Measurements from ENCODE around the gene SLC35F1. TPM values are rescaled to one million over a fixed set of nuclear protein-coding genes. Genes with fewer than 3 reads are reported as not detected.

SLC35F1 gene
- total RNA-seq, 1 experiment from 2014 or later = 4.3 TPM

- no peaks in the 10 kb centered on the region for H3K79me1 ChIP-seq (ENCODE audit: insufficient read depth, low read depth, low read length, poor library complexity, severe bottlenecking)
- no peaks in the 10 kb centered on the region for H3K79me2 ChIP-seq (ENCODE audit: insufficient read depth, low read length)
- WGBS (ENCODE audit: extremely low coverage, insufficient read length, low lambda C conversion rate) = no CpG with 5 or more reads among the region's 5 CpGs
- Mint-ChIP-seq H3K4me3 (no peak overlapping the region), H3K36me3 (ENCODE audit: insufficient read depth in 1 of 3, low read depth in 3 of 3) (peaks cover 0 to 2% (median 0%) of the 10 kb centered on the region in 3 experiments; a peak in 2 of 7 replicates), H3K4me1 (peaks cover 12 to 13% of the 10 kb centered on the region in 2 experiments), H3K9me3 (peaks cover 0 to 3% of the 10 kb centered on the region in 2 experiments; a peak in 1 of 5 replicates), H3K27me3 (ENCODE audit: low read depth) (peaks cover 64% of the 10 kb centered on the region), H3K27ac (no peak overlapping the region)
- H3T11ph ChIP-seq (ENCODE audit: low read length) = no peak overlapping the region
- no peak overlapping the region for H4K91ac ChIP-seq (ENCODE audit: insufficient read length, low read depth, low read length)
- no peak overlapping the region for H3K4me2 ChIP-seq (ENCODE audit: insufficient read depth, insufficient read length, low read length)
- no peak overlapping the region for H3K23ac ChIP-seq (ENCODE audit: insufficient read length, low read depth, low read length)
- H3K9me3 ChIP-seq (ENCODE audit: control insufficient read depth, low read depth, low read length) = no peaks in the 10 kb centered on the region
- peaks cover 4% of the 10 kb centered on the region; the same call in 1 of the 2 replicates for H3K27me3 ChIP-seq (ENCODE audit: insufficient read depth, low read length)
- no peak overlapping the region for H3K18ac ChIP-seq (ENCODE audit: insufficient read length, low read depth, low read length)
- no peaks in the 10 kb centered on the region for H4K20me1 ChIP-seq (ENCODE audit: control insufficient read depth, insufficient read depth, insufficient read length)
- H2AK5ac ChIP-seq (ENCODE audit: insufficient read length, low read length) = no peak overlapping the region
- no peak overlapping the region for H4K8ac ChIP-seq (replicated peaks; ENCODE audit: insufficient read length, low read depth, low read length)
- TF ChIP-seq, protein P1, sequence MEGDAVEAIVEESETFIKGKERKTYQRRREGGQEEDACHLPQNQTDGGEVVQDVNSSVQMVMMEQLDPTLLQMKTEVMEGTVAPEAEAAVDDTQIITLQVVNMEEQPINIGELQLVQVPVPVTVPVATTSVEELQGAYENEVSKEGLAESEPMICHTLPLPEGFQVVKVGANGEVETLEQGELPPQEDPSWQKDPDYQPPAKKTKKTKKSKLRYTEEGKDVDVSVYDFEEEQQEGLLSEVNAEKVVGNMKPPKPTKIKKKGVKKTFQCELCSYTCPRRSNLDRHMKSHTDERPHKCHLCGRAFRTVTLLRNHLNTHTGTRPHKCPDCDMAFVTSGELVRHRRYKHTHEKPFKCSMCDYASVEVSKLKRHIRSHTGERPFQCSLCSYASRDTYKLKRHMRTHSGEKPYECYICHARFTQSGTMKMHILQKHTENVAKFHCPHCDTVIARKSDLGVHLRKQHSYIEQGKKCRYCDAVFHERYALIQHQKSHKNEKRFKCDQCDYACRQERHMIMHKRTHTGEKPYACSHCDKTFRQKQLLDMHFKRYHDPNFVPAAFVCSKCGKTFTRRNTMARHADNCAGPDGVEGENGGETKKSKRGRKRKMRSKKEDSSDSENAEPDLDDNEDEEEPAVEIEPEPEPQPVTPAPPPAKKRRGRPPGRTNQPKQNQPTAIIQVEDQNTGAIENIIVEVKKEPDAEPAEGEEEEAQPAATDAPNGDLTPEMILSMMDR (conservative IDR thresholded peaks at IDR 0.05) = no peak
- H3K27ac ChIP-seq (ENCODE audit: insufficient read length, low read depth, low read length) = no peak overlapping the region
- H3K56ac ChIP-seq (ENCODE audit: insufficient read length, low read depth, low read length) = no peak overlapping the region
- no peak overlapping the region for H2BK12ac ChIP-seq (ENCODE audit: insufficient read length, low read depth, low read length)
- H2BK20ac ChIP-seq (ENCODE audit: low read depth, low read length, poor library complexity, severe bottlenecking) = no peak overlapping the region
- no peak overlapping the region for H2BK5ac ChIP-seq (ENCODE audit: insufficient read length, low read length)
- H3K4ac ChIP-seq (ENCODE audit: low read depth, low read length) = no peak overlapping the region
- H3K9ac ChIP-seq (ENCODE audit: extremely low read depth, insufficient read length, low read length) = no peak overlapping the region
- H2AFZ ChIP-seq (ENCODE audit: low read length) = no peak overlapping the region
- peaks cover 4% of the 10 kb centered on the region; the same call in 1 of the 2 replicates for H3K4me1 ChIP-seq (ENCODE audit: insufficient read depth, low read length)
- no peak overlapping the region for H2BK15ac ChIP-seq (ENCODE audit: low read depth, low read length)
- H3K14ac ChIP-seq (ENCODE audit: insufficient read depth, low read length) = no peak overlapping the region
- DNase-seq = no peak
- peaks cover 8% of the 10 kb centered on the region for H3K23me2 ChIP-seq (ENCODE audit: insufficient read length, low read depth, low read length, poor library complexity, severe bottlenecking)
- no peak overlapping the region for H4K5ac ChIP-seq (ENCODE audit: insufficient read length, low read depth, low read length)
- H2BK120ac ChIP-seq (ENCODE audit: low read depth, low read length, poor library complexity, severe bottlenecking) = no peak overlapping the region
These were observed 2.6 kb downstream of the SLC35F1 start for GRCh38 chr6:117909638-117910037.
